GM18909 (cell line): ENCODE data around the gene NLRP8.
"Not testable (repeated sequence)": the region's sequence is repeated elsewhere in the genome, so short reads cannot be mapped to it uniquely, and the experiment has no call there.

Source experiments
- ATAC-seq: cut with Tn5 transposase; IDR thresholded peaks from one replicate; pipeline ENCODE4 v1.9.1; 2021; ENCODE audit warnings: mild to moderate bottlenecking; ENCODE audit not compliant: unreplicated experiment, poor library complexity

The NLRP8 gene

DNA sequence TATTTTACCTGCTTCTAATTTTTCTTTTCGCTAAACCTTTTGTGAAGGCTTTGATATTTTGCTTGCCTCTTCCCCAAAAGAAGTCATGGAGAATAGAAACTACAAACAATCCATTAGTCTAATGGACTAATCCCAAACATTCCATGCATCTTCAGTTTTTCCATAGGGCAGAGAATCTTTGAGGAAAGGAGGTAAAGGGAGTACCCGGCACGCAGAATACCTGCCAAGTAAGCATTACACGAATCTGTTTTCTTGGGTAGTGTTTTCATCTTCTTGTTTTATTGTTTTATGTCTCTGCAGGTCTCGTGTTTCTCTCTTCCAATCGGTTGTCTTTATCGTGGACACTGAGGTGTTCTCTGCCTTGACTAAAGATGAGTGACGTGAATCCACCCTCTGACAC is at the start of gene NLRP8:
Gene NLRP8, plus strand, starts transcription at position 301 of the 400 bp plus-strand sequence.
- ATAC-seq: no peak

DNA sequence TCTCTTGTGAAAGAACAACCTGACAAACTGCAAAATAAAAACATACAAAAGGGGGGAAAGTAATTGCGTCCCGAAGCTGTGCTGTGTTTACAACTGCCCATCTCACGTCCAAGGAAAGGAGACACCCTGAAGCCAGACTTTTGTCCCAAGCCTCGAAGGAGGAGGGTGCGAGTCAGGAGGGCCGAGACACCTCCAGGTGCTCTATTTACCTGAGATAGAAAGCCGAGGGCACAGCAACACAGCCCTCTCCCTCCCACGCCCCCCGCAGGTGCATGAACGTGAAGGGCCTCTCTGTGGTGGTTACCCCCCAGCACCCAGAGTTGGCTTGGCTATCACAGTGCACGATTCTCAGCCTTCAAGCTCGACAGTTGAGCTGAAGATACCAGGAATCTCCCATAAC is 48.7 kb upstream of the NLRP8 start:
- ATAC-seq: no peak

DNA sequence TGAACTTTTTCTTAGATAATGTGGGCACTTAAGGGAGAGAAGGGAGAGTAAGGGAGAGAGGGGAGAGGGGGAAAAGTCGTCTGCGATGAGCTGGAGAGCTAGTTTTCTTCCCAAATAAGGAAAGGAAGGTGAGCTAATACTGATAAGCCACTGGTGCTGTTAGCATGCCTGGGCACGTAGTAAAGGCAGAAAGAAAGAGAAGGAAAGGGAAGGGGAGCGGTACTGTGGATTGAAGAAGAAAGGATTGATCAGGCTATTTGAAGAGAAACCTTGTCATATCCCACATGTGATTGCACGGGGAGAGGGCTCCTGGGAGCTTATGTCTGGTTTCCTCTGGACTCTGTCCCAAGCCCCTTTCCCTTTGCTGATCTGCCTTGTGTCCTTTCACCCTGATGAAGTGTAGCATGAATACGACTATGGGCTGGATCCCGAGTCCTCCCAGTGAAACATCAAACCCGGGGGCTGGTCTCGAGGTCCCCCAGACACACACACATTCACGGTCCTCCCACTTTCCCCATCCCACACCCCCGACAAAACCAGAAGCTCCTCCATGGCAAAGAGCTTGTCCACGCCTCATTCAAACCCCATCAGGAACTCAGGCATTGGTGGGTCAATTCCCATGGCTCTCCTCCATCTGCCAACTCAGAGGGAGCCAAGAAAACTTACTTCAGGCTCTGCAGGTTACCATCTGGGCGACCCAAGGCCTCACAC is 46.1 kb upstream of the NLRP8 start:
- ATAC-seq: no peak

DNA sequence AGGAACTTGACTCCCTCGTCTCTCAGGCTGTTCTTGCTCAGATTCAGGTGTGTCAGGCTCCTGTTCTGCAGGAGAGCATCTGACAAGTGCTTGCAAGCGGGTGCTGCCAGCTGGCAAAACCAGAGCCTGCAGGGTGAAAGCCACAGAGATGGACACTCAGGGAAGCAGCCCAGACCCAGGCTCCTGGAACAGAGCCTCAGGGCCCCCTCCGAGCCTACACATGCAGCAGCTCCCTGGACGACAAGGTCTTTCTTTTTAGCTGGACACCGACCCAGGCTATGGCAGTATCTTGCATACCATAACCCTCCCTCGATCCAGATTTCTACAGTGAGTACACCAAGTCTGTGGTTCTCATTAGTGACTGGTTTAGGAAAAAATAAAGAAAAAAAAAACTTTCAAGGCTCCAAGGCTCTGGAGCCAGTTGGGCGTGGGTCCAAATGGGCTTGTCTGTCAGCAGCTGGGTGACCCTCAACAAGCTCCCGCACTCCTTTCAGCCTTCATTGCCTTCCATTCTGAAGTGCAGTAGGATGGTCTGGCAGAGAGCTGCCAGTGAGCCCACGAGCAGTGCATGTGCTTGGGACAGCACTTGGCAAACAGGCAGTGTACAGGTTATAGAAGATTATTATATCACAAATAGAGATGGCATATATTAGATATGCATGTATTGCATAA is 45.4 kb upstream of the NLRP8 start:
- no peak for ATAC-seq

DNA sequence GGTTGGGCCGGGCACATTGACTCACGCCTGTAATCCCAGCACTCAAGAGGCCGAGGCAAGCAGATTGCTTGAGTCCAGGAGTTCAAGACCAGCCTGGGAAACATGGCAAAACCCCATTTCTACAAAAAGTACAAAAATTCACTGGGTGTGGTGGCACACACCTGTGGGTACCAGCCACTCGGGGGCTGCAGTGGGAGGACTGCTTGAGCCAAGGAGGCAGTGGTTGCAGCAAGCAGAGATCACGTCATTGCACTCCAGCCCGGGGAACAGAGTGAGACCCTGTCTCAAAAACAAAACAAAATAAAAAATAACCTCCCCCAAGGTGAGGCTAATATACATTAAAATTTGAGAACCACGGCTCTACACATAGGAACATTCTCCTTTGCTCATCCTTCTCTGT is 40.3 kb upstream of the NLRP8 start:
- ATAC-seq: no peak

DNA sequence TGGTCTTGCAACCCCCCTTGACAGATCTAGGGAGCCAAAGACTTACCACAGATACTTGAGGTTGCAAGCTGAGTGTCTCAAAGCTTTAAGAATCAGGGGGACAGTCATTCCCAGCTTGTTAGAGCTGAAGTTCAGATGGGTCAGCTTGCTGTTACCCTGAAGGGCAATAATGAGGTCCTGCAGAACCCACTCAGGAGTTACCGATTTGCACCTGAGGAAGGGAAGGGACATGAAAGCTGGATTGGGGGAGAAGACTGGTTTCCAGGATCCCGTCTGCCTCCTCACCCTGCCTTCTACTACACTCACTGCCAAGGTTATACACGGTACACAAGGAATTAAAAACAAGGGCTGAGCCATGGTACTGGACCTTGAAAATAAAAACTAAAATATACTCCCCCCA is 39.9 kb upstream of the NLRP8 start:
- no peak for ATAC-seq

DNA sequence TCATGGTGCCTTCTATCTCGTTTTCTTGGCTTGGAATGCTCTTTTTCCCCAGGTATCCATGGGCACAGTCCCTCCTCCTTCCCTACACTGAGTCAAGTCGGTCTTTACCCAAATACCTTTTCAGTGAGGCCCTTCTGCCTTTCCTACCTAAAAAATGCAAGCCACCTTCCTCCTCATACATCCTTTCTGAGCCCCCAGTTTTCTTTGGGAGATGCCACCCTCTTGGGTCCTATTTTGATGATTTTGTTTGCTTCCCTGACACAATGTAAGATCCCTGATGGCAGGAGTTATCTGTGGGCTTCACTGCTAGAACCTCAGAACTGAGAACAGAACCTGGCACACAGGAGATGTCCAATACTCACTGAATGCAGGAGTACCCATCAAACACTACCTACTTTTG is 37.8 kb upstream of the NLRP8 start:
- ATAC-seq: no peak

DNA sequence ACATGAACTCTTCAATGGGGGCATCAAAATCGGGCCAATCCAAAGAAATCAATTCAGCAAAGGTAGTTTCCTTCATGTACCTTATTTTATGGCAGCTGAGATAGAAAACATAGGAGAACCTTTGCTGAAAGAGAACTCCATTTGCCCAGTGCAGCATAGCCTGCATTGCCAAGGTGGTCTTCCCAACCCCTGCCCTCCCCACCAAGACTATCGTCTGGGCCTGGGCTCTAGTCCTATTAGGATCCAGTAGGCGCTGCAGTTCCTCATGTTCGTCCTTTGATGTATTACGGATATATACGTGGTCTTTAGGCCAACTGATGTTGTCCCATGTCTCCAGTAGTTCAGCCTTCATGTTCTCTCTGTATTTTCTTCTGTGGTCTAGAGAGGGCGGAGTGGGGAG is 34.7 kb upstream of the NLRP8 start:
- ATAC-seq: no peak

DNA sequence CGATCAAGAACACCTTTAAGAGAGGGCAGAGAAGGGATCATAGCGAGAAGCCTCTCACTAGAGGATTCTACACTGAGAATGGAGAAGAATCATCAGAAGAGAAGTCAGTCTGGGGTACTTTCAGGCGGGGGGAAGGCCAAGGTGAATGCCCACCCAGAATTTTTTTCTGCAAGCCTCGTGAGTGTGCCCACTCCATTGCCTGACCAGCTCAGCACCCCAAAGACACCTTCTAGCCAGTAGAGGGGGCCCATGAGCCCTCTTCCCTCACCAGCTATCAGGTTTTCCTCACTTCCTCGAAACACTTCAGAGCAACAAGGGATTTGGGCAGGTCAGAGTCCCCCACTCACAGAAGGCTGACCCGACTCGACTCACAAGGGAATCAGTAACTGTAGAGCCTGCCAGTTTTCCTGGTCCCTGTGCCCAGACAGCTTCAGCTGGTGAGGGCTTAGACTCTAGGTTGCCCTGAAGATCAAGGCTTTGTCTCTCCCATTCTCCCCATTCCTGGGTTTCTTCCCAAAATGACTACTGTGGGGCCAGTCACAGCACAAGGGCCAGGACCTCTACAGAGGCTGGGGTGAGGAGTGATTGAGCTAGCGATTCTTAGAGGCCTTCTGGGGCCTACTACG is 33.9 kb upstream of the NLRP8 start:
- no peak for ATAC-seq

DNA sequence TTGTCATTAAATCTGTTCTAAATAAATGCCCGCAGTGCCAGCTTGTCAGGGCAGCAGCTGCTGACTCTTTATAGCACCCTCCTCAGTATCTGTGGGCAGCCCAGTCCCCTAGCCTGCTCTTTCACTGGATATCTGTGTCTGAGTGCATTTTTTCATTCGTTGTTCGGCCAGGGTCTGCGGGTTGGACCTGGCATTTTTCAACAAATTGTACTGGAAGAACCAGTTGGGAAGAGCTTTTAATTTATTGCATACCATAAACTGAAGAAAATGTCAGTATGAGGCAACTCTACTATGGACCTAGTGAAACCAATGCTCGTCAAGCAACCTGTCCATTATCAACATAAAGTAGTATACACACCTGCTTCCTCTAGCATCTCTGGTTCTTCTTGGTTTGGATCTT is 24.1 kb upstream of the NLRP8 start:
- no peak for ATAC-seq

DNA sequence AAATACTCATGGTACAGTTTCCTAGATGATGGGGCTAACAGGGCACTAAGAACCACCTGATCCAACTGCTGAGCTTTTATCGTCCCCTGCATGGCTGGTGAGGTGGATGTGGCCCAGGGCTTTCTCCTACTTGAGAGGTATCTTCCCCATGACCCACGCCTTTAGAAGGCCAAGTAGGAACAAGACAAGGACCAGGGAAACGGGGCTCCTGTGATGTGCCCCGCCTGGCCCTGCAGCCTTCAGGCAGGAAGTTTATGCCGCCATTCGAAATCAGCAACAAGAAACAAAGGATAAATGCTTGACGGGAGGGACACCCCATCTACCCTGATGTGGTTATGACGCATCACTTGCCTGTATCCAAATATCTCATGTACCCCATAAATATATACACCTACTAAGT is 19.6 kb upstream of the NLRP8 start:
- no peak for ATAC-seq

DNA sequence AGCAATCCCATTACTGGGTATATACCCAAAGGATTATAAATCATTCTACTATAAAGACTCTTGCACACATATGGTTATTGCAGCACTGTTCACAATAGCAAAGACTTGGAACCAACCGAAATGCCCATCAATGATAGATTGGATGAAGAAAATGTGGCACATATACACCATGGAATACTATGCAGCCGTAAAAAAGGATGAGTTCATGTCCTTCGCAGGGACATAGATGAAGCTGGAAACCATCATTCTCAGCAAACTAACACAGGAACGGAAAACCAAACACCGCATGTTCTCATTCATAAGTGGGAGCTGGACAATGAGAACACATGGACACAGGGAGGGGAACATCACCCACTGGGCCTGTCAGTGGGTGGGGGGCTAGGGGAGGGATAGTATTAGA is 18.4 kb upstream of the NLRP8 start:
- not testable (repeated sequence) for ATAC-seq

DNA sequence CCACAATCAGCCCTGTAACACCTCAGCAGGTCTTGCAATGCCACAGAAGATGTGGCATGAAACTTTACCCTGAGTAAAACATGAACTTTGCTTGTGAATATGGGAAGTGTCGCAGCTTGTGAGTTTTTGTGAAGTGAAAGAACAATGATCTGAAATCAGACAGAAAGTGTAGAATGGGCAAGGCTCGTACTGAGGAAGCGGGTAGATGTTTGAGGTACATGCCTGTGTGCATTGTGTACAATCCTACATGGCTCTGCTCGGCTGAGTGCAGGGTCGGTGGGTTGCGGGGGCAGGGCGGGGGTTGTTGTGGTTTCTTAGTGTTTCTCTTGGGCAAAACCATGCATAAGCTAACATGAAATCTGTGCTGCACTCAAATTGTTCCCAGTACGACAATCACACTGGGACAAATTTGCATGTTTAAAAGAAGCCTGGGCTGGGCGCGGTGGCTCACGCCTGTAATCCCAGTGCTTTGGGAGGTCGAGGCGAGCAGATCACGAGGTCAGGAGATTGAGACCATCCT is 16.6 kb upstream of the NLRP8 start:
- no peak for ATAC-seq

DNA sequence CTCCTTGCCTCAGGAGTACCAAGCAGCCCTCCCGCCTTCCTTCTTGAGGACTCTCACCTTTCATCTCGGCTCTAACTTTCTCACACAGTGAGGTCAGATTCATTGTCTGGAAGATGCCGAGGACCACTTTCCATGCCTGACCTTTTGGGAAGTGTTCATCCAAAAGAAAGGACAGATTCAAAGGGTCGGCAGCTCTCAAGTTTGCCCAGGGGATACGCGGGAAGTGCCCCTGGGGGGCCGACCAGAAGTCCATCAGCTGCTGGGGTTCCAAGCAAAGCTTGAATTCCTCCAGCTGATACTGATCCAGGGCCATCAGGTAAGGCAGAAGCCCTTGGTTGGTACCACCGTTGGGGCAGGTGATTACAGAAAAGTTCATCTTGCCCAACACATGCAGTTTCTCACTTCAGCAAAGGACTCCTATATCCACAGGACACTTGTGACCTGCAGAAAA is 15.7 kb upstream of the NLRP8 start, which contains the start of gene NLRP13:
Gene NLRP13, minus strand, starts transcription at position 401 of the 451 bp plus-strand sequence. Its CDS starts 25 bp downstream, at position 376.
- ATAC-seq: no peak

DNA sequence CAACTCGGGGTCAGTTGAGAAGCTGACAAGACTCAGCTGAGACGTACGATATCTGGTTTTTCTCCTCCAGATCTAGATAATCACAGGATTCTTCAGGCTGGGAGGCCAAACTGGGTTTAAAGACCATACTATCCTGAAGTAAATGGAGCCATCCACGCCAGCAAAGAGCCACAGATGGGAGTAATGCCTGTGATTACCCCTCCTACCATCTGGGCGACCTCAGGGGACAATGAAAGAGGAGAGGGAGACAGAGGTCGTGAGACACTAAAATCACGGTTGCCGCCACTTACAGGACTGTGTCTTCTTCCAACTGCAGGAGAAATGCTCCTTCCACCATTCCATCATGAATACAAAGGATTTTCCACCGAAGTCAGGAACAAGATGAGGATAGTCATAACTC is 12.4 kb upstream of the NLRP8 start:
- ATAC-seq: no peak

DNA sequence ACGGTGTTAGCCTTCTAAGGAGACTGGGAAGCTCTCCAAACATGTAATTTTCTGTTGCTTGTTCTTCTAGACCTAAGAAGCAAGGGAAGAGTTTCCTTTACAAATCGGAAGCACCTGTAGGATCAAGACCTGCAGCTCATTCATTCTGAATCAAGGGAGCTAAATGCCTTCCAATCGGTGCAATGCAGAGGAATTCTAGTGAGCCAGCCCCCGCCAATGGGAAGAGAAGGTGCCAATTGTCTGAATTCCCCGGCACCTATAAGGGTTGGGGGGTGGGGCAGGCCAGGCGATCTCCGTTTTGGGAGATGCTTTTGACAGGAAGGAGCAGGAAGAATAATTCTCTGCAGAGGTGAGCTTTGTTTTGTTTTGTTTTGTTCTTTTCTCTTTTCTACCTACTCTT is 8.4 kb upstream of the NLRP8 start:
- no peak for ATAC-seq

DNA sequence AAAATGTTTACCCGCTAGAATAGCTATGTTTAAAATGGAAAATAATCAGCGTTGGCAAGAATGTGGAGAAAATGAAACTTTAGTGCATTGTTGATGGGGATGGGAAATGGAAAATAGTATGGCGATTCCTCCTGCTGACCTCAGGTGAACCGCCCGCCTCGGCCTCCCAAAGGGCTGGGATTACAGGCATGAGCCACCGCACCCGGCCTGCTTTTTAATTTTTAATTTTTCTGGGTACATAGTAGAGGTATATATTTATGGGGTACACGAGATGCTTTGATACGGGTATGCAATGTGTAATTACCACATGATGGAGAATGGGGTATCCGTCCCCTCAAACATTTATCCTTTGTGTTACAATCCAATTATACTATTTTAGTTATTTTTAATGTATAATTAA is 7.3 kb upstream of the NLRP8 start:
- no peak for ATAC-seq

DNA sequence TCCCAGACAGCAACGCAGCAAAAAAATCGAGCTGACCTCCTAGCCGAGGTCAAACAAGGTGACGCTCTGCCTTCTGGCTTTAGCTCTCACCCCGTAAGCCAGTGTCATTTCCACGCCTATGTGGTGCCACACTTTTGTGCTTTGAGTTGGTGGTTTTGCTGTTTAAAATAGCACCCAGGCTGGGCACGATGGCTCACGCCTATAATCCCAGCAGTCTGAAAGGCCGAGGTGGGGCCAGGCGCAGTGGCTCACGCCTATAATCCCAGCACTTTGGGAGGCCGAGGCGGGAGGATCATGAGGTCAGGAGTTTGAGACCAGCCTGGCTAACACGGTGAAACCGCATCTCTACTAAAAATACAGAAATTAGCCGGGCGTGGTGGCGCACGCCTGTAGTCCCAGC is 2.9 kb downstream of the NLRP8 start:
- ATAC-seq: not testable (repeated sequence)

DNA sequence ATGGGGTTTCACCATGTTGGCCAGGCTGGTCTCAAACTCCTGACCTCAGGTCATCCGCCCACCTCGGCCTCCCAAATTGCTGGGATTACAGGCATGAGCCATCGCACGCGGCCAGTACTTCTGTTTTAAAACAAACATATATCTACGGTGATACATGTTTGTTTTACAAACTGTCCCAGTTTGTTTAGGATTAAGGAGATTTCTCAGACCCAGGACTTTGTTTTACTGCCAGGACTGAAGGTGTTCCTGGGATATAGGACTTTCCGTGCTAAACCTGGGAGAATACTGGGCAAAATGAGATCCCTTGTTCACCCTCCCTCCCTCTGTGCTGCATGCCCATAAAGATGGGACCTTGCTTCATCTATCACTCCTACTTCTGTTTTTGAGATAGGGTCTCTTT is 8.8 kb downstream of the NLRP8 start:
- ATAC-seq: no peak

DNA sequence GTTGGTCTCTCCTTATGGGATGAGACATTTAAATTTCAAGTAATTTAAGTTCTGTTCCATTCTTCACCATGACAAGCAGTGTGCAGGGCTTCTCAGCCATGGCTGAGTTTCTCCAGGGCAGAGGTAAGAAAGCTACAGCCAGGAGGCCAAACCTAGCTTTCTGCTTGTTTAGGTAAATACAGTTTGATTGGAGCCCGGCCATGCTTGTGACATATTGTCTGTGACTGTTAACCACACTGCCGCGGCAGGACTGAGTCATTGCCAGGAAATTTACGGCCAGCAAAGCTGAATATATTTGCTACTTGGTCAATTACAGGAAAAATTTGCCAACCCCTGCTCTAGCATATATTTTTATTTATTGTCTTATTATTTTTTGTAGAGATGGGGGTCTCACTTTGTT is 10.7 kb downstream of the NLRP8 start:
- no peak for ATAC-seq

DNA sequence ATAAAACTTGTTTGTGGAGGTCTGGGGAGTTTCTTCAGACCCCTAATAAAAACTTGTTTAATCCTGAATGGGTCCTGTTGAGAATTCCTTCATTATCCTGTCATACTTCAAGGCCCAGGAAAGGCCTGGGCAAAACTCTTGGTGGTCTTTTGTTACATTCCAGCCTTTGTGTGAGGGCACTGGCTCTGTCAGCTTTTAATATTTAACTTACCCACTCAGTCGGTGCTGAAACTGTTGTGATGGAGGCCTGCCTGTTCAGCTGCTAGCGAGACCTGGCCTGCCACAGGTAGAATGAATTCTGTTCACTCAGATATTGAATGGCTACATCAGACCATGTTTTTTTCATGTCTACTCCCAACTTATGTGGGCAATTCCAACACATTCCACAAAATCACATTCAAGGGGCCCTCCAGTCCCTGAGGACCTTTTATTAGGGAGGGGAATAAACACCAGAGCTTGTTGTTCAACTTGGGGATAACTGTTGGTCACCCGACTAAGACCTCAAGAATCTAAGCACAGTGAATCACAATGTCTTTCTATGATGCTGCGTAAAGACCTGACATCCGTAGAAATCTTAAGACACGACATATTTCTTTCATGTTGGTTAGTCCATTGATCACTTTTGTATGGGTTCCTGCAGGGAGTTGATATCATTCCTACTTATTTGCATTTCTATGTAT is 12.5 kb downstream of the NLRP8 start:
- no peak for ATAC-seq
